Measurements from ENCODE around the gene CAMKK2.

DNA sequence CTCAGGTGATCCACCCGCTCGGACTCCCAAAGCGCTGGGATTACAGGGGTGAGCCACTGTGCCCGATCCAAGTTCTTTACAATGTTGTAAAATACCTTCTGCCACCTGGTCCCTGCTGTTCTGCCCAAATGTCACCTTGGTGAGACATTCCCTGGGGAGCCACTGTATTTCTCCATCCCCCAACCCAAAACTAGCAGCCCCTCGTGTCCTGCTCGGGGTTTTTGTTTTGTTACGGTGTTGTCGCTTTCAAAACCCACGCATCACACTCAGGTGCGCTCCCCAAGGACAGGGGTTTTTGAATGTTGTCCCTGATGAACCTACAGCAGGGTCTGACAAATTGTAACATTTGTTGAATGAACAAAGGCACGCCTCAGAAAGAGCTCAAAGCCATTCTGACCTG, 37.4 kb downstream of the CAMKK2 start:
- TF ChIP-seq TAF1 (conservative IDR thresholded peaks at IDR 0.05) (no peak), JUND (IDR thresholded peaks at IDR 0.05) (no peak), RAD21 (IDR thresholded peaks at IDR 0.05) (no peak)
- TF ChIP-seq, protein P1, sequence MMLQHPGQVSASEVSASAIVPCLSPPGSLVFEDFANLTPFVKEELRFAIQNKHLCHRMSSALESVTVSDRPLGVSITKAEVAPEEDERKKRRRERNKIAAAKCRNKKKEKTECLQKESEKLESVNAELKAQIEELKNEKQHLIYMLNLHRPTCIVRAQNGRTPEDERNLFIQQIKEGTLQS (IDR thresholded peaks at IDR 0.05), result no peak
- TF ChIP-seq, protein P2, sequence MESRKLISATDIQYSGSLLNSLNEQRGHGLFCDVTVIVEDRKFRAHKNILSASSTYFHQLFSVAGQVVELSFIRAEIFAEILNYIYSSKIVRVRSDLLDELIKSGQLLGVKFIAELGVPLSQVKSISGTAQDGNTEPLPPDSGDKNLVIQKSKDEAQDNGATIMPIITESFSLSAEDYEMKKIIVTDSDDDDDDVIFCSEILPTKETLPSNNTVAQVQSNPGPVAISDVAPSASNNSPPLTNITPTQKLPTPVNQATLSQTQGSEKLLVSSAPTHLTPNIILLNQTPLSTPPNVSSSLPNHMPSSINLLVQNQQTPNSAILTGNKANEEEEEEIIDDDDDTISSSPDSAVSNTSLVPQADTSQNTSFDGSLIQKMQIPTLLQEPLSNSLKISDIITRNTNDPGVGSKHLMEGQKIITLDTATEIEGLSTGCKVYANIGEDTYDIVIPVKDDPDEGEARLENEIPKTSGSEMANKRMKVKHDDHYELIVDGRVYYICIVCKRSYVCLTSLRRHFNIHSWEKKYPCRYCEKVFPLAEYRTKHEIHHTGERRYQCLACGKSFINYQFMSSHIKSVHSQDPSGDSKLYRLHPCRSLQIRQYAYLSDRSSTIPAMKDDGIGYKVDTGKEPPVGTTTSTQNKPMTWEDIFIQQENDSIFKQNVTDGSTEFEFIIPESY (IDR thresholded peaks at IDR 0.05), result no peak
- TF ChIP-seq, protein P3, sequence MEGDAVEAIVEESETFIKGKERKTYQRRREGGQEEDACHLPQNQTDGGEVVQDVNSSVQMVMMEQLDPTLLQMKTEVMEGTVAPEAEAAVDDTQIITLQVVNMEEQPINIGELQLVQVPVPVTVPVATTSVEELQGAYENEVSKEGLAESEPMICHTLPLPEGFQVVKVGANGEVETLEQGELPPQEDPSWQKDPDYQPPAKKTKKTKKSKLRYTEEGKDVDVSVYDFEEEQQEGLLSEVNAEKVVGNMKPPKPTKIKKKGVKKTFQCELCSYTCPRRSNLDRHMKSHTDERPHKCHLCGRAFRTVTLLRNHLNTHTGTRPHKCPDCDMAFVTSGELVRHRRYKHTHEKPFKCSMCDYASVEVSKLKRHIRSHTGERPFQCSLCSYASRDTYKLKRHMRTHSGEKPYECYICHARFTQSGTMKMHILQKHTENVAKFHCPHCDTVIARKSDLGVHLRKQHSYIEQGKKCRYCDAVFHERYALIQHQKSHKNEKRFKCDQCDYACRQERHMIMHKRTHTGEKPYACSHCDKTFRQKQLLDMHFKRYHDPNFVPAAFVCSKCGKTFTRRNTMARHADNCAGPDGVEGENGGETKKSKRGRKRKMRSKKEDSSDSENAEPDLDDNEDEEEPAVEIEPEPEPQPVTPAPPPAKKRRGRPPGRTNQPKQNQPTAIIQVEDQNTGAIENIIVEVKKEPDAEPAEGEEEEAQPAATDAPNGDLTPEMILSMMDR (IDR thresholded peaks at IDR 0.05; ENCODE audit: low read depth, low read length, missing input control), result no peak

All from liver (tissue), 3 donors.